HCT116 (cell line): Measurements from ENCODE around the gene ASGR2. TPM values are rescaled to one million over a fixed set of nuclear protein-coding genes. Genes with fewer than 3 reads are reported as not detected.

Source experiments
- ATAC-seq: fragments of 200-7000 bp; cut with Tn5 transposase; 2 replicates; pipeline ENCODE4 v1.9.1; 2020; ENCODE audit warnings: mild to moderate bottlenecking, moderate library complexity
- BruUV-seq: library from RNA; stranded (reverse); fragments of 400-500 nt; replicated peaks from 2 replicates; lab custom pipeline; 2021; lab: Mats Ljungman, UMichigan
- CTCF ChIA-PET: fragments of 300-600 bp; sonication (Branson Sonifier 250); formaldehyde crosslinking; loops from one replicate; lab custom pipeline; 2021; ENCODE audit warnings: antibody characterized with exemption; lab: Charles Lee
- POLR2A ChIA-PET: fragments of 300-600, 350-600 bp; sonication (Branson Sonifier 250); formaldehyde crosslinking; loops from one replicate; lab custom pipeline; 2021; ENCODE audit warnings: antibody characterized with exemption; lab: Charles Lee
- RAD21 ChIA-PET, 2 experiments: fragments of 300-600 bp; sonication (Branson Sonifier 250); formaldehyde crosslinking; loops; one replicate each; lab custom pipeline; 2023; ENCODE audit warnings: low total read pairs in 2 of 2; ENCODE audit not compliant: uncharacterized antibody in 2 of 2, unreplicated experiment in 2 of 2, low non-redundant PET in 1 of 2; lab: Charles Lee
- DNase-seq: peaks from one replicate; pipeline ENCODE4 v3.0.0-alpha.2; 2010; ENCODE audit warnings: low read depth, low spot score
- H2AFZ ChIP-seq: fragments of 200-600 bp; shearing (Covaris generic), sonication (generic); 2 replicates; pipeline ENCODE4 v1.6.1; 2017; ENCODE audit warnings: low read depth, mixed run types, mixed read lengths, antibody characterized with exemption, low read length; ENCODE audit not compliant: poor library complexity, severe bottlenecking
- H3K27ac ChIP-seq: 2 replicates; pipeline ENCODE4 v1.5.1; 2012; ENCODE audit warnings: low read depth, low read length
- H3K27me3 ChIP-seq: fragments of 200-600 bp; sonication (generic); 2 replicates; pipeline ENCODE4 v1.6.1; 2016; ENCODE audit warnings: mixed run types, low read length, mixed read lengths; ENCODE audit not compliant: insufficient read depth
- H3K36me3 ChIP-seq, 2 experiments: fragments of 200-500 bp in 1 of 2; fragments of 200-600 bp in 1 of 2; sonication (Bioruptor generic) in 1 of 2; sonication (generic) in 1 of 2; 2 replicates each; pipeline versions ENCODE4 v1.5.1 to v1.6.1; 2014 to 2016; ENCODE audit warnings: low read length in 2 of 2, inconsistent platforms in 1 of 2, mixed read lengths in 1 of 2, mixed run types in 1 of 2; ENCODE audit not compliant: insufficient read depth in 2 of 2, control insufficient read depth in 1 of 2
- H3K4me1 ChIP-seq, 2 experiments: fragments of 200-600 bp in 1 of 2; sonication (generic) in 1 of 2; 2 replicates each; pipeline versions ENCODE4 v1.5.1 to v1.6.1; 2012 to 2017; ENCODE audit warnings: low read length in 2 of 2, inconsistent platforms in 1 of 2, mild to moderate bottlenecking in 1 of 2, mixed read lengths in 1 of 2, mixed run types in 1 of 2, moderate library complexity in 1 of 2; ENCODE audit not compliant: insufficient read depth in 2 of 2, control insufficient read depth in 1 of 2
- H3K4me2 ChIP-seq: fragments of 200-600 bp; sonication (generic); 2 replicates; pipeline ENCODE4 v1.6.1; 2017; ENCODE audit warnings: mixed run types, low read length, mixed read lengths
- H3K4me3 ChIP-seq, 2 experiments: fragments of 200-600 bp in 1 of 2; sonication (generic) in 1 of 2; replicated peaks in 1 of 2; 2 replicates each; pipeline ENCODE4 v1.5.1; 2011 to 2016; ENCODE audit warnings: low read length in 2 of 2, control low read depth in 1 of 2, low read depth in 1 of 2, mild to moderate bottlenecking in 1 of 2, mixed read lengths in 1 of 2, mixed run types in 1 of 2
- H3K79me2 ChIP-seq: fragments of 200-600 bp; sonication (generic); 2 replicates; pipeline ENCODE4 v1.6.1; 2017; ENCODE audit warnings: mild to moderate bottlenecking, mixed run types, low read length, moderate library complexity, mixed read lengths; ENCODE audit not compliant: insufficient read depth
- H3K9ac ChIP-seq: fragments of 200-600 bp; sonication (generic); 2 replicates; pipeline ENCODE4 v1.6.1; 2016; ENCODE audit warnings: low read length, mixed read lengths
- H3K9me2 ChIP-seq: fragments of 200-600 bp; sonication (generic), shearing (Covaris generic); 2 replicates; pipeline ENCODE4 v1.6.1; 2017; ENCODE audit warnings: mixed run types, mild to moderate bottlenecking, moderate library complexity; ENCODE audit not compliant: insufficient read depth
- H3K9me3 ChIP-seq, 2 experiments: fragments of 200-500 bp in 1 of 2; fragments of 200-600 bp in 1 of 2; sonication (Bioruptor generic) in 1 of 2; sonication (generic) in 1 of 2; 2 replicates each; pipeline ENCODE4 v1.6.1; 2014 to 2017; ENCODE audit warnings: low read length in 2 of 2, mixed read lengths in 2 of 2, inconsistent platforms in 1 of 2, low read depth in 1 of 2, mild to moderate bottlenecking in 1 of 2, mixed run types in 1 of 2, moderate library complexity in 1 of 2; ENCODE audit not compliant: control insufficient read depth in 1 of 2, insufficient read depth in 1 of 2
- H4K20me1 ChIP-seq: fragments of 200-600 bp; sonication (generic), shearing (Covaris generic); 2 replicates; pipeline ENCODE4 v1.6.1; 2017; ENCODE audit warnings: mixed run types, mild to moderate bottlenecking, moderate library complexity; ENCODE audit not compliant: insufficient read depth
- CBX3 ChIP-seq: IDR thresholded peaks from 2 replicates; pipeline ENCODE4 v1.6.1; 2012; ENCODE audit warnings: low read depth
- CEBPB ChIP-seq: IDR thresholded peaks from 2 replicates; pipeline ENCODE4 v1.6.1; 2012; ENCODE audit warnings: low read depth
- ELF1 ChIP-seq: IDR thresholded peaks from 2 replicates; pipeline ENCODE4 v1.6.1; 2012; ENCODE audit warnings: low read depth, borderline replicate concordance
- EZH2 ChIP-seq: fragments of 200-600 bp; sonication (generic); IDR thresholded peaks from 2 replicates; pipeline ENCODE4 v1.6.1; 2017; ENCODE audit warnings: antibody characterized with exemption, mixed run types
- EZH2phosphoT487 ChIP-seq: fragments of 200-600 bp; IDR thresholded peaks from 2 replicates; pipeline ENCODE4 v1.6.1; 2018; ENCODE audit warnings: antibody characterized with exemption, borderline replicate concordance
- FOSL1 ChIP-seq: IDR thresholded peaks from 2 replicates; pipeline ENCODE4 v1.6.1; 2012; ENCODE audit warnings: low read depth
- POLR2A ChIP-seq: IDR thresholded peaks from 2 replicates; pipeline ENCODE4 v1.7.0; 2011; ENCODE audit warnings: borderline replicate concordance; ENCODE audit not compliant: insufficient read depth, insufficient read length; ENCODE audit errors: extremely low read depth
- POLR2AphosphoS5 ChIP-seq: IDR thresholded peaks from 2 replicates; pipeline ENCODE4 v1.6.1; 2011; ENCODE audit warnings: mild to moderate bottlenecking, low read depth, low read length, moderate library complexity
- RAD21 ChIP-seq: IDR thresholded peaks from 2 replicates; pipeline ENCODE4 v1.6.1; 2012; ENCODE audit warnings: low read depth, mild to moderate bottlenecking
- SIN3A ChIP-seq: IDR thresholded peaks from 2 replicates; pipeline ENCODE4 v1.6.1; 2012; ENCODE audit warnings: low read depth
- SP1 ChIP-seq: IDR thresholded peaks from 2 replicates; pipeline ENCODE4 v1.6.1; 2012; ENCODE audit warnings: low read depth
- ZNF274 ChIP-seq: fragments of 200-500 bp; sonication (Bioruptor generic); IDR thresholded peaks from 2 replicates; pipeline ENCODE4 v1.6.1; 2014; ENCODE audit warnings: mild to moderate bottlenecking, low read depth, low read length, inconsistent platforms
- intact Hi-C: fragments of 100-400 bp; cut with micrococcal nuclease; formaldehyde crosslinking; loops from 2 replicates; pipeline ENCODE4 v1.10.0; 2022
- total RNA-seq: library from RNA; stranded (reverse); gene quantifications from one replicate; pipeline ENCODE4 v1.2.1, GENCODE V29; 2021; ENCODE audit not compliant: unreplicated experiment
- TF ChIP-seq, protein P1 (sequence below): IDR thresholded peaks from 2 replicates; pipeline ENCODE4 v1.6.1; 2012; ENCODE audit warnings: low read depth
- TF ChIP-seq, protein P2 (sequence below), 3 experiments: fragments of 200-600 bp in 1 of 3; sonication (generic) in 1 of 3; IDR thresholded peaks in 2 of 3; conservative IDR thresholded peaks in 1 of 3; 2 replicates each; pipeline ENCODE4 v1.5.1; 2012 to 2017; ENCODE audit warnings: low read depth in 2 of 3, low read length in 2 of 3, antibody characterized with exemption in 1 of 3, borderline replicate concordance in 1 of 3, control low read depth in 1 of 3, mild to moderate bottlenecking in 1 of 3, mixed read lengths in 1 of 3, mixed run types in 1 of 3, moderate library complexity in 1 of 3; ENCODE audit not compliant: insufficient read depth in 1 of 3
- TF ChIP-seq, protein P3 (sequence below): IDR thresholded peaks from 2 replicates; pipeline ENCODE4 v1.6.1; 2012

Gene ASGR2
- total RNA-seq, 1 experiment from 2014 or later, result 0.32 TPM

DNA sequence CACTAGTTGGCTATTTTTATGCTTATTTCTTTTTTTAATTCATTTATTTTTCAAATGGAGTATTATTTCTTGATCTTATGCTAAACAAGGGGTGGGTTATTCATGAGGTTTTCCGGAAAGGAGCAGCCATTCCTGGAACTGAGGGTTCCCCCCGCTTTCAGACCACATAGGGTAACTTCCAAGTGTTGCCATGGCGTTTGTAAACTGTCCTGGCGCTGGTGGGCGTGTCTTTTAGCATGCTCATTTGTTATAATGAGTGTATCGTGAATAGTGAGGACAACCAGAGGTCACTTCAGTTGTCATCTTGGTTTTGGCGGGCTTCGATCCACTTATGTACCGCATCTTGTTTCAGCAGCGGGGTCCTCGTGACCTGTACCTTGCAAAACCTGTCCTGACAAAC is 29.6 kb upstream of the ASGR2 start:
- peaks cover 9 to 13% of the 10 kb centered on the region in 2 experiments; a peak in 3 of 4 replicates for H3K4me1 ChIP-seq

More for the DNA sequence above, 29.6 kb upstream of the ASGR2 start:
- no peak overlapping the region for H3K4me2 ChIP-seq
- H3K36me3 ChIP-seq, result no peaks in the 10 kb centered on the region
- no peak for DNase-seq
- no peaks in the 10 kb centered on the region for H3K27me3 ChIP-seq
- ChIA-PET RAD21 (no interaction called here), POLR2A (no interaction called here), CTCF (no interaction called here)
- no peak overlapping the region for H3K9ac ChIP-seq
- H4K20me1 ChIP-seq, result no peaks in the 10 kb centered on the region
- TF ChIP-seq FOSL1, result no peak
- TF ChIP-seq SP1, result no peak
- TF ChIP-seq, protein P1, sequence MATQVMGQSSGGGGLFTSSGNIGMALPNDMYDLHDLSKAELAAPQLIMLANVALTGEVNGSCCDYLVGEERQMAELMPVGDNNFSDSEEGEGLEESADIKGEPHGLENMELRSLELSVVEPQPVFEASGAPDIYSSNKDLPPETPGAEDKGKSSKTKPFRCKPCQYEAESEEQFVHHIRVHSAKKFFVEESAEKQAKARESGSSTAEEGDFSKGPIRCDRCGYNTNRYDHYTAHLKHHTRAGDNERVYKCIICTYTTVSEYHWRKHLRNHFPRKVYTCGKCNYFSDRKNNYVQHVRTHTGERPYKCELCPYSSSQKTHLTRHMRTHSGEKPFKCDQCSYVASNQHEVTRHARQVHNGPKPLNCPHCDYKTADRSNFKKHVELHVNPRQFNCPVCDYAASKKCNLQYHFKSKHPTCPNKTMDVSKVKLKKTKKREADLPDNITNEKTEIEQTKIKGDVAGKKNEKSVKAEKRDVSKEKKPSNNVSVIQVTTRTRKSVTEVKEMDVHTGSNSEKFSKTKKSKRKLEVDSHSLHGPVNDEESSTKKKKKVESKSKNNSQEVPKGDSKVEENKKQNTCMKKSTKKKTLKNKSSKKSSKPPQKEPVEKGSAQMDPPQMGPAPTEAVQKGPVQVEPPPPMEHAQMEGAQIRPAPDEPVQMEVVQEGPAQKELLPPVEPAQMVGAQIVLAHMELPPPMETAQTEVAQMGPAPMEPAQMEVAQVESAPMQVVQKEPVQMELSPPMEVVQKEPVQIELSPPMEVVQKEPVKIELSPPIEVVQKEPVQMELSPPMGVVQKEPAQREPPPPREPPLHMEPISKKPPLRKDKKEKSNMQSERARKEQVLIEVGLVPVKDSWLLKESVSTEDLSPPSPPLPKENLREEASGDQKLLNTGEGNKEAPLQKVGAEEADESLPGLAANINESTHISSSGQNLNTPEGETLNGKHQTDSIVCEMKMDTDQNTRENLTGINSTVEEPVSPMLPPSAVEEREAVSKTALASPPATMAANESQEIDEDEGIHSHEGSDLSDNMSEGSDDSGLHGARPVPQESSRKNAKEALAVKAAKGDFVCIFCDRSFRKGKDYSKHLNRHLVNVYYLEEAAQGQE, result no peak
- no peak for TF ChIP-seq ELF1
- no peak for TF ChIP-seq EZH2
- TF ChIP-seq ZNF274, result no peak
- TF ChIP-seq EZH2phosphoT487, result no peak
- TF ChIP-seq CEBPB, result no peak
- no peak for TF ChIP-seq RAD21
- TF ChIP-seq POLR2A, result no peak
- no peak for TF ChIP-seq SIN3A
- no peak for TF ChIP-seq CBX3
- TF ChIP-seq, protein P2, sequence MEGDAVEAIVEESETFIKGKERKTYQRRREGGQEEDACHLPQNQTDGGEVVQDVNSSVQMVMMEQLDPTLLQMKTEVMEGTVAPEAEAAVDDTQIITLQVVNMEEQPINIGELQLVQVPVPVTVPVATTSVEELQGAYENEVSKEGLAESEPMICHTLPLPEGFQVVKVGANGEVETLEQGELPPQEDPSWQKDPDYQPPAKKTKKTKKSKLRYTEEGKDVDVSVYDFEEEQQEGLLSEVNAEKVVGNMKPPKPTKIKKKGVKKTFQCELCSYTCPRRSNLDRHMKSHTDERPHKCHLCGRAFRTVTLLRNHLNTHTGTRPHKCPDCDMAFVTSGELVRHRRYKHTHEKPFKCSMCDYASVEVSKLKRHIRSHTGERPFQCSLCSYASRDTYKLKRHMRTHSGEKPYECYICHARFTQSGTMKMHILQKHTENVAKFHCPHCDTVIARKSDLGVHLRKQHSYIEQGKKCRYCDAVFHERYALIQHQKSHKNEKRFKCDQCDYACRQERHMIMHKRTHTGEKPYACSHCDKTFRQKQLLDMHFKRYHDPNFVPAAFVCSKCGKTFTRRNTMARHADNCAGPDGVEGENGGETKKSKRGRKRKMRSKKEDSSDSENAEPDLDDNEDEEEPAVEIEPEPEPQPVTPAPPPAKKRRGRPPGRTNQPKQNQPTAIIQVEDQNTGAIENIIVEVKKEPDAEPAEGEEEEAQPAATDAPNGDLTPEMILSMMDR (IDR thresholded peaks at IDR 0.05 in 2 of 3, conservative IDR thresholded peaks at IDR 0.05 in 1 of 3; ENCODE audit: borderline replicate concordance in 1 of 3, insufficient read depth in 1 of 3, low read depth in 2 of 3, low read length in 2 of 3), result no peak
- no peak for TF ChIP-seq POLR2AphosphoS5
- TF ChIP-seq, protein P3, sequence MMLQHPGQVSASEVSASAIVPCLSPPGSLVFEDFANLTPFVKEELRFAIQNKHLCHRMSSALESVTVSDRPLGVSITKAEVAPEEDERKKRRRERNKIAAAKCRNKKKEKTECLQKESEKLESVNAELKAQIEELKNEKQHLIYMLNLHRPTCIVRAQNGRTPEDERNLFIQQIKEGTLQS, result no peak
- H3K9me3 ChIP-seq, result no peaks in the 10 kb centered on the region
- no peaks in the 10 kb centered on the region for H3K79me2 ChIP-seq
- no peak overlapping the region for H2AFZ ChIP-seq
- H3K27ac ChIP-seq, result no peak overlapping the region
- intact Hi-C loops, result no loop called here
- no peak overlapping the region for H3K4me3 ChIP-seq
- H3K9me2 ChIP-seq, result no peaks in the 10 kb centered on the region
- no TSS peak for BruUV-seq
- ATAC-seq, result no peak
